HG02884 (cell line): ENCODE data around the gene TAF1B.

Source experiments
- ATAC-seq: cut with Tn5 transposase; IDR thresholded peaks from one replicate; pipeline ENCODE4 v1.9.1; 2021; ENCODE audit warnings: mild to moderate bottlenecking, moderate library complexity; ENCODE audit not compliant: unreplicated experiment

The TAF1B gene

GRCh38 chr2:9961013-9961412 is 117.7 kb downstream of the TAF1B start:
- no peak for ATAC-seq

DNA sequence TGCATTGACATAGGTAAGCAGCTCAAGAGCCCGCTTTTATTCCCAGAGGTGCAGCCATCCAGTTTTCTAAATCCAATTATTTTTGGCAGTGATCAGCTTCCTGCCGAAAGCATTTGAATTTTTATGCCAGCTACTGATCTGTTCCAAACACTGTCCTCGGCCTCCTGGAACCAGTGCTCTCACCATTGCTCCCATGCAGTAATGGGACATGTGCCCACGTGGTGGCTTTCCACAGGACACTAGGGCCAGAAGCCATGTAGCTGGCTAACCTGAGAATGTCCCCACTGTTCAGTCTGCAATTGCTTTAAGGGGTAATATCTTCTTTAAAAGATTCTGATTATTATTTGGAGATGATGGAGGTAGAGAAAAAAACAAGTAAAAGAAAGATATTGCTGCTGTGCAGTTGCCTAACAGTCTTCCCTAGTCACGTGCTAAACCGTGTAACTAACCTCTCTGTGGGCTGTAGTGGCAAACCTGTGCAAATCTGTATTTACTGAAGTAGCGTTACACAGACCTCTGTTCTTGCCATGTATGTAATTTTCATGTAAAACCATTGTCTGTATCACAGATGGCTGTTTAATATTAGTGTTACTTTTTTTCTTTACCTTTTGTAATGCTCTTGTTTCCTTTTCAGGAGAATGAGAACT is 121.2 kb downstream of the TAF1B start:
- no peak for ATAC-seq

DNA sequence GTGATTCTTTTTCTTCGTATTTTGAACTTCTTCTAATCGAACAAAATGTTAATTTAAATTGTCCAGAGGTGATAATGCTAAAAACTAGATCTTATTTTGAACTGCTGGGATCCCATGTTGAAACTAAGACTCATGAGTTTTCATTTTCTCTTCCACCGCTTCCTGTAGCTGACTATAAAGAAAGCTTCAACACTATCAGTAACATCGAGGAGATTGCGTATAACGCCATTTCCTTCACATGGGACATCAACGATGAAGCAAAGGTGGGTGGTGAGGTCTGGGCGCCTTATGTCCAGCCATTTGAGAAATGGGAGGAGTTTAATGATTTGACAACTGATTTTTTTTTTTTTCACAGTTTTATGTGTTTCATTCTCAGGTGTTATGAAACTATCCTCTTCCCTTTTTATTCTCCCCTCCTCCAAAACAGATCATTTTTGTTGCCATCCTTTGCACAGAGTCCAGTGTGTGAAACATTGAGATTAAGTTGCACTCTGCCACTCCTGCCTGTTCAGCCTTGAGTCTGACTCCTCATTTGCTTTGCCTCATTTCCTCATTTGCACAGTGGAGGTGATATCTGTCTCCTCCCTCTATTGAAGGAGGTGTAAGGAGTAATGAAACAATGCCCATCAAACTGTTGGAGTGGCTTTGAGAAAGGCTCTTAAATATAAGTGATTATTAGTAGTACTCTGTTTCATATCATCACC is 122.0 kb downstream of the TAF1B start:
- no peak for ATAC-seq

GRCh38 chr2:9966491-9967022 is 123.3 kb downstream of the TAF1B start:
- ATAC-seq, result no peak

GRCh38 chr2:9967053-9967775 is 123.9 kb downstream of the TAF1B start:
- no peak for ATAC-seq

GRCh38 chr2:9968553-9969497 is 125.6 kb downstream of the TAF1B start:
- no peak for ATAC-seq

DNA sequence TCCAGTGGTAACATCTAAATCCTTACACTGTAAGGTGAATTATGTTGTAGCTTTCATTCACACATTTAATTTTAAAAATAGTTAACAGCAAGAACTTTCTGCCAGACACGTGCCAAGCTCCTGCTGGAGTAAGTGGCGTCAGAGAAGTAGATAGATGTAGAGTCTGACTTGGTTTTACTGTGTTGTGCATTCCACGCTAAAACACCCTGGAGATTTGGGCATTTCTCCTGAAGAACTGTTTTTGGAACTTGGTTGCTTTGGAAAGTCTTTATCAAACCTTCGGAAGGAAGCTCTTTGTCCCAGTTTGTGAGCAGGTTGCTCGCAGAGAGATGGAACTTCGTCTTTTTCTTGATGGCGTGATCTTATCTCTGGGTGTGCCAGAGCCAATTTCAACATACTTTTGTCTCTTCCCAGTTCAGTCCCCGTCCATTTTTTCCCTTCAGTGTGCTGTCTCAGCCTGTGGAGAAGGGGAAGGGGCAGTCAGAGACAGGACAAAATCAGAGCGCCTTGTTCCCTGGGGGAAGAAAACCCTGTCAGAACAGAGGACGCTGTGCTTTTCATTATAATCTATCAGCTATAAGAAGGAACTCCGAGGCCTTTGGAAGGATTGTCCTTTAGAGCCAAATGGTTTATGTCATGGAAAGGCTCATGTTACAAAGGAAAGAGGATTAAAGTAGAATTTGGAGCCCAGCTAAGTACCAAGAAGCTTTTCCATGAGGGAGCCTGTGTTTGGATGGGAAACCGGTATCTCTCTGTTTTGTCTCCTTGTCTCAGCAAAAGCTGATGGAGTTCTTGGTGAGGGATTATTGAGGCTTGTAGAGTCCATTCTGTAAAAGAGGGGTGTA is 127.1 kb downstream of the TAF1B start:
- no peak for ATAC-seq

DNA sequence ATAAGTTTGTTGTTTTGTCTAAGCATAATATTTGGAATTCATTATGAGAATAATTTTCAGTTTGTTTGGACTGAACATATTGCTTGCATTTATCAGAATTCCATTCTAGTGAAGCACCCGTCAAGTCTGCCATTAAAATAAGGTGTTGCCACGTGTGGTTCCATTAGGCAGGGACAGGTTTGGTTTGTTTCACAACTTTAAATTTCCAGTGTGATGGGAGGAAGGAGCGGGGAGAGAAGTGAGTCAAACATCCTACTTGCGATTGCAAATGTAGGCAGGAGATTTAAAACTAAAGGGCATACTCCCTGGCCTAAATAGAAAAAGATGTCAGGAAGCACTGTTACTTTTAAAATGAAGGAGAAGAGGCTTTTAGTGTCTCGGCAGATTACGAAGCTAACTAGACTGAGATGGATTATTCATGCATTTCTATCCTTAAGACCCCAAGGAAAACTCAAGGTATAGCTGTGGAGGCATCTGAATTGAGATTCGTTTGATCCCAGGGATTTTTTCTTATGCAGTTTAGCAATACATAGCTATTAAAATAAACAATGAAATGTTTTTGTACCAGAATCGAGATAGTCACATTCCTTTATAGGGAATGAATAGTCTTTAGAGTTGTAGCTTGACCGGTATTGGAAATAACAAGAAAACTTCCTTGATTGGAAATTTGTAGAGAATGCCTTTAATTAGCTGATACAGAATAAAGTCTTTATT is 128.0 kb downstream of the TAF1B start:
- no peak for ATAC-seq

DNA sequence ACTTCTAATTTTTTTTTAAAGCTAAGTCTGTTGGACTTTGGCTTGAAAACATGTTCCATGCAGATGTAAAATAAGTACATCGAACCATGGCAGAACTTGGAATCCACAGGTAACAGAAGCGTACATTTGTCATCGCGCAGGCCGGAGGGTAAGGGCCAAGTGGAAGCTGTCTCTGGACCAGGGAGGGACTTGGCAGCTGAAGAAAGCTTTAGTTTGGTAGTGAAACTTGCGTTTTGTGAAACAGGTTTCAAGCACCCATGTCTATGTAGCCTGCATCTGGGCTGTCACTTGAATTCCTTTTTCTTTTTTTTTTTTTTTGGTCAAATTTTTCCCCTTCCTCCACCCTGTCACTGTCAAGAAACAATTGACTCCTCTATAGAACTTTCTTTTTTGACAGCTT is 128.6 kb downstream of the TAF1B start:
- ATAC-seq, result no peak

DNA sequence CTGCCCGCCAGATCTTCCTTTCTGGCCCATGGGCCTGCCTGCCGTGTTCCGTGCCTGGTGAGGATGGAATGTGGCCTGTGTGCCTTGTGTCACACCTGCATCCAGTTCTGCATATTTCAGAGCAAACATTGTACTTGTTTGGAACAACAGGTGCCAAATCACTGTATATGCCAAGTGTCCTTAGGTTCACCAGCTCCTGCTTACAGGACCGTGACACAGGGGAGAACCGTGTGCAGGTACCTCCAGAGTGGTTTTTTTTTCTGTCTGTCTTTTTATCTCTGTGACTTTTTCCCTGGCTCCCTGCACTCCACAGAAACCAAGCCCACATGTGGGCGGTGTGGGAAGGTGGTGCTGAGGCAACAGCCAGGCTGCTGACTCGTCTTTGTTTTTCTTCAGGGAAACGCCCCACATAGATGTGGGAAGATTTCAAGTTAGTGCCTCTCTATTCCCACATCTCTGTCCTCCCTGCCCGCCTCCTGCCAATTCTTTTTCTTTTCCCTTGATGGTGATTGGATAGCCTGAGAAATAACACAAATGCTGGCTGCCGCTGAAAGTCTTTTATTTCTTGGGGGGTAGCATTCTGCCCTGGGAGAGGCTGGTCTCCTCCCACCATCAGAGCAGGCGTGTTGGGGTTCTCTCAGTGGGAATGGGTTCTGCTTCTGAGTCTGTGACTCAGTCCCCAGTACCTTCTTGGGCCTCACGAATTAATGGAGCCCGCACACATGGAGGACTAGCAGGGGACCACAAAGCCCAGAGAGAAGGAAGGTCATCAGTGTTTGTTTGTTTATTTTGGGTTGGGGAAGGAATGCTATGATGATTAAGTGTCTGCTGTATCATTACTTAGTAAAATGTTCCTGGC is 129.6 kb downstream of the TAF1B start:
- no peak for ATAC-seq

GRCh38 chr2:9973690-9974089 is 130.4 kb downstream of the TAF1B start:
- ATAC-seq, result no peak

- no peak for ATAC-seq
These were observed 131.1 kb downstream of the TAF1B start for GRCh38 chr2:9974343-9974742.

- ATAC-seq, result no peak
These were observed 132.1 kb downstream of the TAF1B start for GRCh38 chr2:9975328-9975727.

GRCh38 chr2:9975805-9976447 is 132.7 kb downstream of the TAF1B start:
- no peak for ATAC-seq

- no peak for ATAC-seq
These were observed 136.7 kb downstream of the TAF1B start for GRCh38 chr2:9979977-9980376.

GRCh38 chr2:9980520-9980919 is 137.2 kb downstream of the TAF1B start:
- ATAC-seq, result no peak

DNA sequence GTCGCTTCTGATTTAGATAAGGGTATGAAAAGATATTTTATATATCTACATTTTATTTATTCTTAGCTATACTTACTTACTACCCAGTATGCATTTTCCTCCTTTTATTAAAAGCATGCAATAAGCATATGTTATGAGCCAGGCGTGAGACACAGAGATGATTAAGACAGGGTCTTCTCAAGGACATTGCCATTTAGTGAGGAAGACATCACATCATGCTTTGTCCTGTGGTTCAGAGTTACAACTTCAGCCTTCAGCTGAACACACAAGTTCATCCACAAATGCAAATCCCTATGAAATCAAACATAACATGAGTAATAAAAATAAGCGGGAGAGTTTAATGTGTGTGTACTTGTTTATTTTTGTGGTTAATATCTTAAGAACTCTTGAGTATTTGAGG is 138.4 kb downstream of the TAF1B start:
- no peak for ATAC-seq

- ATAC-seq, result no peak
These were observed 139.0 kb downstream of the TAF1B start for GRCh38 chr2:9982248-9982647.
